Measurements from ENCODE around the gene AHSP.
"Not testable (repeated sequence)": the region's sequence is repeated elsewhere in the genome, so short reads cannot be mapped to it uniquely, and the experiment has no call there.

AHSP gene

GRCh38 chr16:31501226-31501965 lies 26.3 kb upstream of the AHSP start:
- DNase-seq (ENCODE audit: low spot score), result no peak

DNA sequence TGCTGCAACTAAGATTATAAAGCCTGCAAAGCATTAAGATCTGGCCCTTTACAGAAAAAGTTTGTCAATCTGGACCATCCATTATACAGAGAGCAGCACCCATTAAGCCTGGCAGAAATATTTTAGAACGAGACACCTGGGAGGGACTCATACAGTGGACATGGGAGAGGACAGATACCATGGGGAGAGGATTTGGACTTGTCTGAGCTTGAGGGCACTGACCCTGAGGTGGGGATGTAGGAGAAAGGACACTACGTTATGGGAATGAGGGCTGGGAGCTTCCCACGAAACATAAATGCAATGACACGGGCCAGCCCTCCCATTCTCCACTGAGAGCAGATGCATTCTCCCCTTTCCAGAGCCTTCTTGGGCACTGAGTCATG lies 25.7 kb upstream of the AHSP start:
- no peak for DNase-seq (ENCODE audit: low spot score)

DNA sequence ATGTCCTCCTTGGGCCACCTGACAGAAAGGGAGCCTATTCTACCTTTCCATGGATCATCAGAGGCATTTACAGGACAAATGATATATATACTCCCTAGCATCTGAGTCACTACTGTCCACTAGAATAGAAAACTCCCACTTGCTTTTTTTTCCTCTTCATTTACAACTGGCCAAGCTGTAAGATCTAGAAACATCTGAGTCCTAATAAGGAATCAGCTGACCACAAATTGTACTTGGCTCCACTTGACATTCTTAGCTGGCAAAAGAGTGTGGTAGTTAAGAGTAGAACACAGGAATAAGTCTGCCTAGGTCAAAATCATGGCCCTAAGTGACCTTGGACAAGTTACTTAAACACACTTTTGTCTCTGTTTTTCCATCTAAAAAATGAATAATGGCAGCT lies 24.7 kb upstream of the AHSP start:
- no peak for DNase-seq (ENCODE audit: low spot score)

DNA sequence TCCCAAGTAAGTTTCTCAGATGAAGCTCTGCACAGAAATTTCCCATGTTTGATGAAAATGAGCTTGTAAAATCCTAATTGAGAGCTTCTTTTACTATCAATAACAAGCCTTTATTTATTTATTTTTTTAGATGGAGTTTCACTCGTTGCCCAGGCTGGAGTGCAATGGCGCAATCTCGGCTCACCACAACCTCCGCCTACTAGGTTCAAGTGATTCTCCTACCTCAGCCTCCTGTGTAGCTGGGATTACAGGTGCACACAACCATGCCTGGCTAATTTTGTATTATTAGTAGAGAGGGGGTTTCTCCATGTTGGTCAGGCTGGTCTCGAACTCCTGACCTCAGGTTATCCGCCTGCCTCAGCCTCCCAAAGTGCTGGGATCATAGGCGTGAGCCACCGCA lies 24.1 kb upstream of the AHSP start:
- not testable (repeated sequence) for DNase-seq (ENCODE audit: low spot score)

- no peak for DNase-seq (ENCODE audit: low spot score)
Observed at GRCh38 chr16:31504159-31504558, 23.5 kb upstream of the AHSP start.

DNA sequence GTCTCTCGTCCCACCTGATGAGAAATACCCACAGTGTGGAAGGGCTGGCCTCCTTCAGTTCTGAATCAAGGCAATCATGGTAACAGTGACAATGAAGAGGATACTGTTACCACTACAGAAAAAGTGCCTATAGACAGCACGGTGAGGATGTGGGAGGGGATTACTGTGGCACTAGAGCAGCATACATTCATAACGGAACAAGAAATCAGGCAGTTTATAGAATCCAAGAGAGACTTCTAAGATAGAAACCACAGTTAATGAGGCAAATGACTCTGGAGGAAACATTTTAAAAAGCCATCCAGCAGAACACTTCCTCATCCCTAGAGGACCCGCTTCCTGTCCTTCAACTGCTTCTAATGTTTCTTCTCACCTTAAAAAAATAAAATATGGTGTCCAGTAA lies 22.2 kb upstream of the AHSP start:
- DNase-seq (ENCODE audit: low spot score), result no peak

GRCh38 chr16:31507617-31507928 lies 20.1 kb upstream of the AHSP start:
- DNase-seq (ENCODE audit: low spot score), result no peak

GRCh38 chr16:31507929-31508705 lies 19.6 kb upstream of the AHSP start, which contains the start of gene RUSF1:
RUSF1 (minus strand) TSS chr16:31508391; CDS start chr16:31508373, 18 bp downstream.
- DNase-seq (ENCODE audit: low spot score), result peak; percentile 88

DNA sequence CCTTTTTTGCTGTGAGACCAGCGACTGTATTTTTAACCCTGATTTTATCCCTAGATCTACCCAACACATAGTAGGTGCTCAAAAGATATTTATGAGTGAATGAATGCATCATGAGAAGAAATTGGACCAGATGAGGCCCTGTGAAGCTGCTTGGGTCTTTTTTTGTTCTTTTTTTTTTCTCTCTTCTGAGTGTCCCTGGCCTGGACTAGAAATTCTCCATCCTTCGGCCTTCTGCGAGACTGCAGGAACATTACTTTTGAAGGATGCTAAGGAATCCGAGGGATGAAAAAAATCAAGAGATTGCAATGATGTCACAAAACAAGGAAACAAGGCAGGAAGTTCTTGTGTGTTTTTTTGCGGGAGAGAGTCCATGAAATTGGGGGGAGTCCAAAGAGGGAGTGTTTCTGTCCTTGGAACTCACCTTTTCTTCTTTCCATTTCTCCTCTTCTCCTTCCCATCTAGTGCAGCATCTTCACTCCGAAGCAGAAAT lies 18.9 kb upstream of the AHSP start:
- DNase-seq (ENCODE audit: low spot score), result no peak

DNA sequence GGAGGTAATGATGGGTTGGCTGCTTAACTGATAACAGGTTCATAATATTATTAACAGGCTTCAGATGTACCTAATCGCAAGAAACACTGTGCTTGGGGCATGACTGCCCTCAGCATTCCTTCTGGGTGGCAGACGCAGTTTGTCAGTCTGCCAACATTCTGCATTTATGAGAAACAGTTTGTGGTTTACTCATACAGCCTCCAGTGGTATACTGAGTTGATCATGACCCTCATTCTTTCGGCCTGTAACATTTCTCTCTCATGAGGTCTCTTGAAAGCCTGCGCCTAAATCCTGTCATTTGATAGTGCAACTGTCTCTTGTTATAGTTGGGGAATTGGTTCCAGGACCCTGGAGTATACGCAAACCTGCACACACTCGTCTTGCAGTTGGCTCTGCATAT lies 14.6 kb upstream of the AHSP start:
- no peak for DNase-seq (ENCODE audit: low spot score)

DNA sequence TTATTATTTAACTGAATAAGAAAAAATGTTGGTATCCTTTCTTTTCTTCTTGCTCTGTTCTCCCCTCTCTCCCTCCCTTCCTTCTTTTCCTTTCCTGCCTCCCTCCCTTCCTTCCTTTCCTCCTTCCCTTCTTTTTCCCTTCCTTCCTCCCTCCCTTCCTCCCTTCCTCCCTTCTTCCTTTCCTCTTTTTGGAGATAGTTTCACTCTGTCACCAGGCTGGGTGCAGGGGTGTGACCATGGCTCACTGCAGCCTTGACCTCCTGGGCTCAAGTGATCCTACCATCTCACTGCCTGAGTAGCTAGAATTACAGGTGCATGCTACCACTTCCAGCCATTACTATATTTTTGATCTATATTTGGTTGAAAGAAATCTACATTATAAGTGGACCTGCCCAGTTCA lies 13.8 kb upstream of the AHSP start:
- no peak for DNase-seq (ENCODE audit: low spot score)

DNA sequence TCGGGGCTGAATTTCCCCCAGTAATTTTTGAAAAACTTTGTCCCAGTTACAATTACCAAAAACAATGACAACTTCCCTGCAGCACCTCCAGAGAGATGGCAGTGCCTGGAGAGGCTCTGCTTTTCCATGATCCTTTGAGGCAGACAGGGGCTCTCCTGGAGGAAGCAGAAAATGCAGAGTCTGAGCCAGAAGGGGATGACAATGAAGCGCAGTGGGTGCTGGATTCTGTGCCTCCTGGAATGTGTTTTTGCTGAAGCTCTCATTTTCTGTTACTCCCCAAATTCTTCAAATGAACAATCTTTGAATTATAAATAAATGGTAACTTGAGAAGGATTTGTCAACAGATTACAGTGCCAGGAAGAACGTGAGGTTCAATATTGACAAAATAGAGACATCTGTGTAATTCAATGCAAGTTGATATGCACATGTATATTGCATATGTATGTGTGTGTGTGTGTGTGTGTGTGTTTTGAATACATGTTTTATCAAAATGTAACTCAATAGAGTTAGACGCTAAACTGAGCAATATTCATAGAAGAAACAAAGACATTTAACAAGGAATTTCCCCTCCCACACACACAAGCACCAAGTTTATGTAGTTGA lies 9.8 kb upstream of the AHSP start:
- no peak for DNase-seq (ENCODE audit: low spot score)

DNA sequence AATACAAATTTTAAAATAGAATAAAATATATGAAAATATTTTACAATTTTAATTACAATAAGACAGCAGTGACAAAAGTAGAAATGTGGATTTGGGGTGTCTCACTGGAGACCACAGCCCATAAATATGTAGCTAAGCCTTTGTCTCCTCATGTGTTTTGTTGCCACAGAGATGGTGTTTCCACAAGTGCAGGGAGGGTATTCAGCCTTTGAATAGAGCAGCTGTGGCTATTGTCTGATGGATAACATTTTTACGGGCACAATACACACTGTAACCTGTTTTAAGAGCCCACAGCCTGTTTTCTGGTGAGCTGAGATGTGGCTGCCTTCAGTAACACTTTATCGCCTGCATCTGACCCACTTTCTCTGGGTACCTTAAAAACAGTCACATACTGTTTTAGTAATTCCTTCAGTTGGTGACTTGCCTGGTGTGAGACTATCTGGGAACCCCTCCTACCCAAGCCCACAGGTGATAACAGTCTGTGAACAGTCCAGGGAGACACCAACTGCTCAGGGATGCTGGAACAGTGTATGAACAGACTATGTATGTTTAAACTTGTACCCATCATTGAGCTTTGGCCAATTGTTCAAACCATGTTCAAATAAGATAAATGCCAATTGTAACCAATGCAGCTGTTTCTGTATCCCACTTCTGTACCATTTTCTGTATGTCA lies 7.8 kb upstream of the AHSP start:
- DNase-seq (ENCODE audit: low spot score), result no peak

DNA sequence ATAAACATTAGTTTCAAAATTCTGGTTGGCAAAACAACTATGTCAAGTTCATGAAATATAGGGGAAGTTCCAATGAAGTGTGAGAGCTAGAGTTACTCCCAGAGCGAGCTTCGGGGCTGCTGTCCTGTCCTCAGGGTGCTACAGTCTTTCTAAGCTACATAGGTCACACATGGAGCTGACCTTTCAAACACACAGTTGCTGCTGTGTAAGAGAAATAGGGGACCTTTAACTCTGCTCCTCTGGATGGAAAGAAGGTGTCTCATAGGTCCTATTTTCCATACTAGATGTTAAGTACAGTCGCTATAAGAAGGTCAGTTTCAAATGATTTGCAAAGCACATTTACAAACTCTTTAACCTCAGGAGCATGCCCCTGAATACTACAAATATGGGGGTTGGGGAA lies 6.3 kb upstream of the AHSP start:
- no peak for DNase-seq (ENCODE audit: low spot score)

- DNase-seq (ENCODE audit: low spot score), result no peak
Observed at GRCh38 chr16:31522071-31522470, 5.6 kb upstream of the AHSP start.

GRCh38 chr16:31523768-31524167 lies 3.9 kb upstream of the AHSP start:
- DNase-seq (ENCODE audit: low spot score), result not testable (repeated sequence)

DNA sequence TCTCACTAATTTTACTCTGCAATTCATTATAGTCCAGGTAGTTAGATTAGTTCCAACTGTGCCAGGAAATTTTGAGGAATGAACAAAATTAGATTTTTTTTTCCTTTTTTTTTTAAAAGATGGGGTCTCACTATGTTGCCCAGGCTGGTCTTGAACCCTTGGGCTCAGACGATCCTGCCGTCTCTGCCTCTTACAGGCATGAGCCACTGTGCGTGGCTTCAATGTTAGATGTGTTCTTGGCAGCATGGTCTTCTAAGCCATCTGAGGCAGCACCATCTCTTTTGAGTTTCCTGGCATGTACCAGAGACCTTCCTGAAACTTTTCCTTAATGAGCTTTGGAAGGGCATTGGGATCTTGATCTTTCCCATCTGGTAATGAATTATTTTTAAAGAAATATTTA lies 2.6 kb upstream of the AHSP start:
- DNase-seq (ENCODE audit: low spot score), result no peak

- DNase-seq (ENCODE audit: low spot score), result no peak
Observed at GRCh38 chr16:31528523-31529107, 915 bp downstream of the AHSP start.

GRCh38 chr16:31529108-31529936 lies 1.6 kb downstream of the AHSP start:
- no peak for DNase-seq (ENCODE audit: low spot score)

DNA sequence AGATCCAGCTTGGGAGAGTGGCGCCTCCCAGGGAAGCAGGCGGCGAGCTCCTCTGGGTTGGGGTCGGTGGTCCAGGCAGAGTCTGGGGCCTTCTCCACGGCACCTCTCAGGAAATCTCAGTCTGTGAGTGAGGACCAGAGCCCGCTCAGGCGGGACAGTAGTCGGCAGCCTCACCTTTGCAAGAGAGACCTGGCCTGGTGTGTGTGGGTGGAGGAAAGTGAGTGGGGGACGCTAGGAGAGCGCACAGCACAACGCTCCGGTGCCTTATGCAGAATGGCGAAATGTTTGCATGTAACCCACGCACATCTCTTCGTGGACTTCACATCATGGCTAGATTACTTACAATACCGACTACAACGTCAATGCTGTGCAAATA lies 2.2 kb downstream of the AHSP start:
- DNase-seq (ENCODE audit: low spot score), result no peak

DNA sequence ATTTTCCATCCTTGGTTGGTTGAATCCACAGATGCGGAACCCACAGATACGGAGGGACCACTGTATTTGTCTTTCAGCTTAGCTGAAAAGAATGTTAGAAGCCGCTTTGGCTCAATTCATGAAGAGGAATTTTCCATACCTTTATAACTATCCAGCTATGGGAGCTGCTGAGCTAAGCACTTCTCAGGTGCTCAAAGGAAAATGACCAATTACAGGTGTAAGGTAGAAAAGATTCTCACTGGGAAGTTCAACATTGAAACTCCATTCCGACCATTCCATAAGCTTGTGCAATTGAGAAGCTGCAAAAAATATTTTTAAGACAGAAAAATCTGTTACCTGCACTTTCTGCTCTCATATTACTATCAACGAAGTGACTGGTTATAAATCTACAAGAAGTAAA lies 2.7 kb downstream of the AHSP start:
- DNase-seq (ENCODE audit: low spot score), result no peak

All from globus pallidus (tissue), 1 donor.